Left lobe of liver (tissue), 2 donors: ENCODE measurements around the gene SHQ1. TPM values are rescaled to one million over a fixed set of nuclear protein-coding genes. Genes with fewer than 3 reads are reported as not detected.

Experiments used
- ATAC-seq: fragments of 200-7000 bp; cut with Tn5 transposase; one replicate; pipeline ENCODE4 v1.9.1; 2020; ENCODE audit warnings: mild to moderate bottlenecking, moderate library complexity
- DNase-seq: peaks from one replicate; pipeline ENCODE4 v3.0.0-alpha.2; 2020; ENCODE audit warnings: low spot score
- total RNA-seq: library from RNA; stranded (reverse); gene quantifications from one replicate; pipeline ENCODE4 v1.2.1, GENCODE V29; 2021
- donor health status: DM: no; HTN: no; CAD: no; lungs with moderate emphysema.
- donor health status: DM: no; HTN: yes; CAD: no.

SHQ1 gene
- total RNA-seq, 1 donor from 2014 or later: 8.7 TPM

GRCh38 chr3:72855001-72855400 lies 6.8 kb upstream of the SHQ1 start:
- DNase-seq (no peak), ATAC-seq (no peak)

GRCh38 chr3:72848703-72849081 lies 447 bp upstream of the SHQ1 start:
- ATAC-seq (peak; percentile 2), DNase-seq (no peak)

DNA sequence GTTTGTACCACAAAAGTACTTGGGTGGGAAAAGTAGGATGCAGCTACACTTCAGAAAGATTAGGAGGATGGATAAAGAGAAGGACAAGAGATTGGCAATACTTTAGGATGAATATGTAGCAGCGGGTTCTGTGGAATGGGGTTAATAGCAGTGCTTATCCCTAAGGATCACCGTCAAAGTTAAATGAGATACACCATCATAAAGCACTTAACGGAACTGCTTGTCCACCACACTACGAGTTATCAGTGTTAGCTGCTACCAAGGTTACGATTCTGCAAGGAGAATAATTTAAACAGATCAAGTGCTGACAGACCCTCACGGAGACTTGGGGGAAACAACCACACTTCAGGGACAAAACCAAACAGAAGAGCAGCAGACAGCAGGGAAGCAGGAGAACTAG lies 963 bp downstream of the SHQ1 start:
- ATAC-seq (no peak), DNase-seq (no peak)

GRCh38 chr3:72846166-72846565 lies 2.1 kb downstream of the SHQ1 start:
- no peak for ATAC-seq

GRCh38 chr3:72844436-72844993 lies 3.7 kb downstream of the SHQ1 start:
- ATAC-seq: no peak
- DNase-seq: no peak

More at GRCh38 chr3:72846166-72846565, 2.1 kb downstream of the SHQ1 start:
- DNase-seq: no peak

GRCh38 chr3:72839057-72839456 lies 9.2 kb downstream of the SHQ1 start:
- DNase-seq: no peak
- ATAC-seq: no peak

DNA sequence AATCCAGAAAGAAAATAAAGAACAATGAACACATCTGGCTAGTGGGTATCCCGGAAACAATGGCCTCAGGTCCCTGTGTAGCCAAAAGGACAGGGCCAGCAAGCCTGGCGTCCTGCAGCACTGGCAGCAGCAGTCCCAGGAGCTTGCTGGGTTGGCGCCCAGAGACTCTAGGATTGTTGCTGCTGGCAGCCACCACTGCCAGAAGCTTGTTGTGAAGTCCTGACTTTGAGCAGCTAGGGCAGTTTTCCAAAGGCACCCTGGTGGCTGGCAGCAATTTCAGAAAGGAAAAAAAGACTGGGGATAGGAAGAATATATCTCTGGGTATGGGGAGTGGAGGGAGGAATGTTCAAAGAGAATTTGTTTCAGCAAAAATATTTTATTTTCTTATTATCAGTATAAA lies 11.3 kb downstream of the SHQ1 start:
- DNase-seq: peak; percentile 94
- peak; percentile 100 for ATAC-seq

- no peak for DNase-seq
- ATAC-seq: no peak
Measured at GRCh38 chr3:72836416-72836815, 11.8 kb downstream of the SHQ1 start.

DNA sequence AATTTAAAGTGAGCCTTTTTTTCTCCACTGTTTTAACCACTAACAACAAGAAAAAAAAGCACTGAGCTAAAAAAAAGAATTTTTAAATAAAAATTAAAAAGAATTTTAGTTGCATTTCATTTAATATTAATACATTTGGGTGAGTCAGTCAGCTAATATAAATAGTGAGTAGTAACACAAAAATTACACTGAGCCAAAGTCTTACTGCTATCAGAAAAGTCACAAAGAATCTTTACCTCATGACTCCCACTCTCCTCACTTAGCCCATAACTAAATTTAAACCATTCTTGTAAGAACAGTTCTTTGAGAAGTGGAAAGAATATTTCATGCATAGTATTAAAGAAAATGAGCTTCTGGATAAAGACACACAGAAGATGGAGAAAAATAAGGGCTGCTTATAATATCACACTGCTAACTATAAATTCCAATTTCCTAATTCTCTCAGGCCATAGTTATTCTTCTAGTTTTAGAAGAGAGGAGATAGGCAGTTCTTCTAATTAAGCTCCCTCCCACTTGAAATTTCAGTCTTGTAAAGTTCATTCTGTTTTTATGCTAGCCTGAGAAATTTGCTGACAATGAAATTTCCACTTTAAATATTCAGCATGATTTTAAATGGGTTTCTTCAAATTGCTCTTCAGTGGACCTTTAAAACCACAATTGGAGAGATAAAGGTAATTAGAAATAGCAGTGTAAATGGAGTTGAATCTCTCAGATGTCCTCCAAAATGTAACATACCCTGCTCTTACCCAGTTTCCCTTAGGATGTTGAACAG lies 17.6 kb downstream of the SHQ1 start:
- DNase-seq (no peak), ATAC-seq (no peak)

DNA sequence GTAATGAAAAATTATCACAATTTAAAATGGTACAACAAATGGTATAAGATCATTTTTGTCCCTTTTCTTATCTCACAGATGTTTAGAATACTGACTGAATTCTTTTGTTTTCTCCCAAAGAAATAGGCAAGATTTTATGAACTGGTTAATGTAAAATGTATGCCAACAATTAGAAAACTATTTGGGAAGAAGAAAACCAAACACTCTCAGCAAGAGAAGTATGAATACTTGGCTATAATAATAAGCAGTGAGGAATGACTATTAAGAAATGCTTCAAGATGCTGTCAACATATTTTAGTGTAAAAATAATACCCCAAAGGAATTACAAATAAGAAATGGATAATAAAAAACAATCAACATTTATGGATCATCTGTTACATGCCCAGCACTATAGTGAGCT lies 18.5 kb downstream of the SHQ1 start:
- DNase-seq (no peak), ATAC-seq (no peak)

- DNase-seq (peak; percentile 69), ATAC-seq (peak; percentile 84)
Measured at GRCh38 chr3:72821161-72821781, 27.0 kb downstream of the SHQ1 start.

DNA sequence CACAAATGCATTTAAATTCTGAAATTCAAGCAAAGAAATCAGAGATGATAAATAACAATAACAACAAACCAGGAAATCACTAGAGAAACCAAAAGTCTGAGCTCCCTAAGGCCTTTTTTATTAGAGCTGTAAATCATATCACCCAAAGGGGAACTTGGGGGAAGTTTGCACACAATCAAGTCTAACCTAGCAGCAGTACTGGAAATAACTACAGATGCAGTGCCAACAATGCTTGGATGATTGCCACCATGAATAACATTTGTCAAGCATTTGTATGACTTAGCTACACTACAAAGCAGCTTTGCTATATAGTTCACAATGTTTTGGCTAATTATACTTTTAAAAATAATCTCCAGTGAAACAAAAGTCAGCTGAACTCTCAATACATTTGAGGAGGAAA lies 27.8 kb downstream of the SHQ1 start:
- peak; percentile 54 for DNase-seq
- peak; percentile 50 for ATAC-seq

DNA sequence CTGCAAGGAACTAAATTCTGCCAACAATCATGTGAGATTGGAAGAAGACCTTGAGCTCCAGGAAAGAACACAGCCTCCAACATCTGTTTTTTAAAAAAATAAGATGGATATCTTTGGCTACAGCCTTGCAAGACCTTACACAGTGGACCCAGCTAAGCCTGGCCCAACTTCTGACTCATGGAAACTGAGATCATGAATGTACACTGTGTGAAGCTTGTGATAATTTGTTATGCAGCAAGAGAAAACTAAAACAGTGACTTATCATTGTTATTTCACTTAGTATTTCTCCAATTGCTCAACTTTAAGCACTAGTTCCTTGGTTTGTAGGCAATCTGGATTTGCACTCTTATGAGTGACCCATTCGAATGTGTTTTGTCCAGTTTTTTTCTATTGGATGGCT lies 29.3 kb downstream of the SHQ1 start:
- ATAC-seq (no peak), DNase-seq (no peak)

- peak; percentile 38 for ATAC-seq
- no peak for DNase-seq
Measured at GRCh38 chr3:72818092-72818773, 30.0 kb downstream of the SHQ1 start.

GRCh38 chr3:72816862-72817355 lies 31.3 kb downstream of the SHQ1 start:
- ATAC-seq: no peak

GRCh38 chr3:72814308-72814707 lies 33.9 kb downstream of the SHQ1 start:
- no peak for DNase-seq
- ATAC-seq: no peak

More at GRCh38 chr3:72816862-72817355, 31.3 kb downstream of the SHQ1 start:
- DNase-seq: no peak

DNA sequence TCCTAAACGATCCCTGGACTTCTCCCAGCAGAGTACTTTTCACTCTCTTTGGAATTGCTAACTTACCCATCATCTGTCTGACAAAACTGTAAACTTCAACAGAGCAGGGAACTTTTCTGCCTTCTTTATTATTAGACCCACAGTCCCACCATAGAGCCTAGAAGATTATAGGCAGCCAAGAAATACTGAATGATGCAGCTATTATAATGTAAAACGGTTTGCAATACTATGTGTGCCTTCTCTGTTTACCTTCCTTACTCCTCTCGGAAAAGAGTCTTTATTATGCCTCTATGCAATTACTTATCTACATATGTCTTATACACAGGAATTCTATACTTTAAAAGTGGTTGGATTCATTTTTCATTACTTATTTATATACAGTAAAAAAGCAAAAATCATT lies 36.0 kb downstream of the SHQ1 start:
- ATAC-seq: no peak
- DNase-seq: no peak

DNA sequence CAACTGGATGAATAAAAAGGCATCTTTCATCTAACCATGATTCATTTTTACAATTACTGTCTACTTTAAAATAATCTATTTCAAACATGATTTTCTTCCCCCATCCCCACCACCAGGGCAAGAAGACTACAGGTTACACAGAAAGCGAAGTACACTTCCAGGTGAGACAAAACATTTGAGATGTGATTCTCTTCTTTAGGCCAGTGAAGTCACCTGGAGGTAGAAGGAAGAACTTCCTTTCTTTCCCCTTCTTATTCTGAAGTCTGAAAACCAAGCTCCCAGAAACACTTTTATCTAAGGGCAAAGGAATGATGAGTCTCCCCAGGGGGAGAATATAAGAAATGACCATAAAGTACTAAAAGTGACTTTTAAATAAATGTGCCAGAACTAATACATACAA lies 36.7 kb downstream of the SHQ1 start:
- no peak for ATAC-seq
- DNase-seq: no peak

DNA sequence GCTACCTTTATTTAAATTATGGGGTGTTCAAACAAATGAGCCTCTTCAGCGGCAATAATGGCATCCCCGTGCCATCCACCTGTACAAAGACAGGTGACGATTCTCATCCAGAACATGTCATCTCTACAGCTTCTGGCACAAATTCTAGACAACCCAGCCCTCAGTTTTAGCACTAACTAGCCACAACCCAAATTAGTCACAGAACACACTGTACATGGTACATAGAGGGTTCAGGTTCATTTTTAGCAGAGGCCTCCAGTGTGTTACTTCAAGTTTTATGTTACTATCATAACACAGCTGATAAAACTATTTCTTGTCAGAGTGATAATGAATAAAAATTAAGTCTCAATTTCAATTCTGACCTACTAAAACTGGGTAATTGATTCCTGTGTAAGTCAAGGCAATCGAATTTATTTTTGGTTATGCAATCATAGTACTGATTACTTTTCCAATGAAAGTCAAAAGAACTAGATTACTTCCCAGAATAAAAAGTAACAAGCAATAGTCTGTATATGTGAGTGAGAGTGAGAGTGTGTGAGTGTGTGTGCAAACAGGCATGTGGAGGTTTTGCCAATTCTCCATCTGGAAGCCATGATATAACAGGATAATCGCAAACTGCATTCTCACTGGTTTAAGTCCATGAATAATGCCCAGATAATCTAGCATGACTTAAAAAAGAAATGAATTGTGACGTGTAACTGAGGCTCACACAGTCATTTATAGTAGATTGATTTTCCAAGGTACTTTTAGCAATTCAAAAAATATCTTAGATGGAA lies 37.4 kb downstream of the SHQ1 start:
- ATAC-seq (no peak), DNase-seq (no peak)

- no peak for DNase-seq
- ATAC-seq: no peak
Measured at GRCh38 chr3:72810063-72810462, 38.2 kb downstream of the SHQ1 start.

- DNase-seq (no peak), ATAC-seq (no peak)
Measured at GRCh38 chr3:72804361-72804760, 43.9 kb downstream of the SHQ1 start.
